Activated CD4-positive, CD25-positive, alpha-beta regulatory T cell treated with anti-CD3 and anti-CD28 coated beads, Interleukin-2, amount 50 U/mL, for 72 hours (primary cell): Measurements from ENCODE around the gene MINDY4.

Experiments
- DNase-seq: peaks from one replicate; pipeline ENCODE4 v3.0.0; 2021

MINDY4 gene

GRCh38 chr7:30771174-30771879 lies at the start of gene MINDY4:
Gene MINDY4 (plus strand): TSS chr7:30771417. CDS start chr7:30771494, 77 bp downstream.
- DNase-seq = peak; percentile 71

- no peak for DNase-seq
These were observed 49.0 kb upstream of the MINDY4 start for GRCh38 chr7:30722187-30722586.

- DNase-seq = no peak
These were observed 48.5 kb upstream of the MINDY4 start for GRCh38 chr7:30722671-30723070.

GRCh38 chr7:30723776-30724175 lies 47.4 kb upstream of the MINDY4 start:
- DNase-seq = no peak

GRCh38 chr7:30726296-30727006 lies 44.8 kb upstream of the MINDY4 start:
- no peak for DNase-seq

GRCh38 chr7:30727061-30727945 lies 43.9 kb upstream of the MINDY4 start:
- no peak for DNase-seq

- DNase-seq = no peak
These were observed 42.6 kb upstream of the MINDY4 start for GRCh38 chr7:30728591-30729100.

- DNase-seq = no peak
These were observed 41.6 kb upstream of the MINDY4 start for GRCh38 chr7:30729642-30730041.

- no peak for DNase-seq
These were observed 41.1 kb upstream of the MINDY4 start for GRCh38 chr7:30730097-30730496.

- DNase-seq = no peak
These were observed 40.2 kb upstream of the MINDY4 start for GRCh38 chr7:30730996-30731395.

- no peak for DNase-seq
These were observed 39.6 kb upstream of the MINDY4 start for GRCh38 chr7:30731581-30731980.

- no peak for DNase-seq
These were observed 38.6 kb upstream of the MINDY4 start for GRCh38 chr7:30732606-30733005.

- no peak for DNase-seq
These were observed 38.0 kb upstream of the MINDY4 start for GRCh38 chr7:30733216-30733615.

GRCh38 chr7:30733691-30734090 lies 37.5 kb upstream of the MINDY4 start:
- no peak for DNase-seq

- no peak for DNase-seq
These were observed 36.7 kb upstream of the MINDY4 start for GRCh38 chr7:30734497-30734896.

GRCh38 chr7:30735631-30736030 lies 35.6 kb upstream of the MINDY4 start:
- DNase-seq = no peak

- DNase-seq = no peak
These were observed 34.9 kb upstream of the MINDY4 start for GRCh38 chr7:30736291-30736690.

GRCh38 chr7:30738026-30738915 lies 32.9 kb upstream of the MINDY4 start:
- no peak for DNase-seq

GRCh38 chr7:30739691-30740090 lies 31.5 kb upstream of the MINDY4 start:
- DNase-seq = no peak

GRCh38 chr7:30740417-30741181 lies 30.6 kb upstream of the MINDY4 start:
- DNase-seq = peak; percentile 83

GRCh38 chr7:30741289-30741688 lies 29.9 kb upstream of the MINDY4 start:
- DNase-seq = no peak
